MM.1S (cell line): ENCODE results near the gene FGD4.

Experiments used
- DNase-seq: peaks from one replicate; pipeline ENCODE4 v3.0.0-alpha.2; 2015
- H2AFZ ChIP-seq: fragments of 300-600 bp; sonication (generic); 2 replicates; pipeline ENCODE4 v1.6.0; 2016; ENCODE audit warnings: antibody characterized with exemption, low read length
- H3F3A ChIP-seq: fragments of 300-600 bp; sonication (generic); 2 replicates; pipeline ENCODE4 v1.6.1; 2016; ENCODE audit warnings: mild to moderate bottlenecking, antibody characterized with exemption, low read length, moderate library complexity, mixed read lengths; ENCODE audit not compliant: insufficient read depth
- H3K27ac ChIP-seq: fragments of 300-600 bp; sonication (generic); 2 replicates; pipeline ENCODE4 v1.5.1; 2016; ENCODE audit warnings: mild to moderate bottlenecking, low read length
- H3K27me3 ChIP-seq: fragments of 300-600 bp; sonication (generic); replicated peaks from 2 replicates; pipeline ENCODE4 v1.6.0; 2016; ENCODE audit warnings: low read length; ENCODE audit not compliant: insufficient read depth
- H3K36me3 ChIP-seq: fragments of 300-600 bp; sonication (generic); replicated peaks from 2 replicates; pipeline ENCODE4 v1.6.1; 2016; ENCODE audit warnings: mild to moderate bottlenecking, low read length, mixed read lengths; ENCODE audit not compliant: insufficient read depth
- H3K4me1 ChIP-seq: fragments of 300-600 bp; sonication (generic); 2 replicates; pipeline ENCODE4 v1.6.1; 2016; ENCODE audit warnings: low read length, mixed read lengths
- H3K4me2 ChIP-seq: fragments of 300-600 bp; sonication (generic); 2 replicates; pipeline ENCODE4 v1.6.0; 2016; ENCODE audit warnings: low read depth, low read length
- H3K4me3 ChIP-seq: fragments of 300-600 bp; sonication (generic); 2 replicates; pipeline ENCODE4 v1.5.1; 2016; ENCODE audit warnings: low read length, mixed read lengths
- H3K79me2 ChIP-seq: fragments of 300-600 bp; sonication (generic); 2 replicates; pipeline ENCODE4 v1.6.1; 2016; ENCODE audit warnings: mixed run types, low read length, mixed read lengths
- H3K9ac ChIP-seq: fragments of 300-600 bp; sonication (generic); 2 replicates; pipeline ENCODE4 v1.6.1; 2016; ENCODE audit warnings: low read length, mixed read lengths
- H3K9me2 ChIP-seq: fragments of 300-600 bp; sonication (generic); replicated peaks from 2 replicates; pipeline ENCODE4 v1.6.1; 2016; ENCODE audit warnings: mild to moderate bottlenecking, low read length, mixed read lengths; ENCODE audit not compliant: insufficient read depth
- H3K9me3 ChIP-seq: fragments of 300-600 bp; sonication (generic); replicated peaks from 2 replicates; pipeline ENCODE4 v1.6.1; 2016; ENCODE audit warnings: mild to moderate bottlenecking, low read length, mixed read lengths; ENCODE audit not compliant: insufficient read depth
- H4K20me1 ChIP-seq: fragments of 300-600 bp; sonication (generic); 2 replicates; pipeline ENCODE4 v1.6.1; 2016; ENCODE audit warnings: mild to moderate bottlenecking, low read length, moderate library complexity, mixed read lengths; ENCODE audit not compliant: insufficient read depth
- CTCF ChIP-seq: fragments of 300-600 bp; sonication (generic); IDR thresholded peaks from 2 replicates; pipeline ENCODE4 v1.5.1; 2016; ENCODE audit warnings: antibody characterized with exemption, low read length, mixed read lengths
- EZH2 ChIP-seq: fragments of 300-600 bp; sonication (generic); optimal IDR thresholded peaks from 2 replicates; pipeline ENCODE3; 2017; ENCODE audit warnings: low read depth, mild to moderate bottlenecking, antibody characterized with exemption, low read length, mixed read lengths
- EZH2phosphoT487 ChIP-seq: fragments of 300-600 bp; sonication (generic); IDR thresholded peaks from 2 replicates; pipeline ENCODE4 v1.6.1; 2018; ENCODE audit warnings: antibody characterized with exemption, low read length

Gene FGD4

GRCh38 chr12:32398181-32398580 lies 1.2 kb upstream of the FGD4 start:
- H3K27ac ChIP-seq = no peak overlapping the region
- no peaks in the 10 kb centered on the region for H3K4me1 ChIP-seq
- no peaks in the 10 kb centered on the region for H4K20me1 ChIP-seq
- H3K9ac ChIP-seq = no peak overlapping the region
- peaks cover 18% of the 10 kb centered on the region for H3F3A ChIP-seq
- no peak overlapping the region for H3K4me3 ChIP-seq
- H3K27me3 ChIP-seq = no peaks in the 10 kb centered on the region
- H3K36me3 ChIP-seq = no peaks in the 10 kb centered on the region
- H3K9me3 ChIP-seq = no peaks in the 10 kb centered on the region
- no peak overlapping the region for H2AFZ ChIP-seq
- no peak for DNase-seq
- H3K79me2 ChIP-seq = peaks cover 5% of the 10 kb centered on the region
- H3K4me2 ChIP-seq = no peak overlapping the region
- no peaks in the 10 kb centered on the region for H3K9me2 ChIP-seq
- no peak for TF ChIP-seq EZH2

- no peaks in the 10 kb centered on the region for H3K9me3 ChIP-seq
- peak overlapping the region; percentile 53; the same call in 1 of the 2 replicates for H3K27ac ChIP-seq
- H3K36me3 ChIP-seq = no peaks in the 10 kb centered on the region
- peak overlapping the region; percentile 81 for H3K4me3 ChIP-seq
- no peaks in the 10 kb centered on the region for H3K9me2 ChIP-seq
- no peaks in the 10 kb centered on the region for H3K27me3 ChIP-seq
- H4K20me1 ChIP-seq = no peaks in the 10 kb centered on the region
- peaks cover 5% of the 10 kb centered on the region for H3K79me2 ChIP-seq
- H3F3A ChIP-seq = peaks cover 18% of the 10 kb centered on the region
- peak overlapping the region; percentile 76 for H2AFZ ChIP-seq
- no peak for TF ChIP-seq EZH2
- TF ChIP-seq EZH2phosphoT487 = no peak
- TF ChIP-seq CTCF = no peak
- H3K4me1 ChIP-seq = no peaks in the 10 kb centered on the region
- peak overlapping the region; percentile 77 for H3K4me2 ChIP-seq
- DNase-seq = no peak
- H3K9ac ChIP-seq = peak overlapping the region; percentile 19; the same call in 1 of the 2 replicates
Measured at GRCh38 chr12:32398816-32399369, 465 bp upstream of the FGD4 start.

- H3K4me2 ChIP-seq = peak overlapping the region; percentile 89
- H3K4me1 ChIP-seq = no peaks in the 10 kb centered on the region
- H3K9ac ChIP-seq = peak overlapping the region; percentile 64; the same call in 1 of the 2 replicates
- no peaks in the 10 kb centered on the region for H3K9me2 ChIP-seq
- H3K79me2 ChIP-seq = peaks cover 5% of the 10 kb centered on the region
- H3K27ac ChIP-seq = peak overlapping the region; percentile 53; the same call in 1 of the 2 replicates
- DNase-seq = peak; percentile 15
- no peaks in the 10 kb centered on the region for H3K27me3 ChIP-seq
- no peaks in the 10 kb centered on the region for H4K20me1 ChIP-seq
- H3F3A ChIP-seq = peaks cover 18% of the 10 kb centered on the region
- H3K36me3 ChIP-seq = no peaks in the 10 kb centered on the region
- peak overlapping the region; percentile 90 for H2AFZ ChIP-seq
- peak overlapping the region; percentile 81 for H3K4me3 ChIP-seq
- TF ChIP-seq CTCF = no peak
- TF ChIP-seq EZH2phosphoT487 = no peak
- no peak for TF ChIP-seq EZH2
- H3K9me3 ChIP-seq = no peaks in the 10 kb centered on the region
Measured at GRCh38 chr12:32400114-32400672, 835 bp downstream of the FGD4 start.

- Histone ChIP-seq H3K4me1 (no peaks in the 10 kb centered on the region), H3K79me2 (peaks cover 5% of the 10 kb centered on the region), H3K9me2 (no peaks in the 10 kb centered on the region), H2AFZ (no peak overlapping the region), H3K4me3 (no peak overlapping the region), H3K27ac (no peak overlapping the region), H3K9ac (no peak overlapping the region), H3F3A (peaks cover 18% of the 10 kb centered on the region), H3K27me3 (no peaks in the 10 kb centered on the region), H3K4me2 (peak overlapping the region; percentile 89; the same call in 1 of the 2 replicates), H3K36me3 (no peaks in the 10 kb centered on the region), H4K20me1 (no peaks in the 10 kb centered on the region), H3K9me3 (no peaks in the 10 kb centered on the region)
- TF ChIP-seq EZH2 (no peak), EZH2phosphoT487 (no peak), CTCF (no peak)
- no peak for DNase-seq
Measured at GRCh38 chr12:32400866-32401265, 1.5 kb downstream of the FGD4 start.
